GM12878 (cell line): Measurements from ENCODE around the gene SHC2. TPM values are rescaled to one million over a fixed set of nuclear protein-coding genes. Genes with fewer than 3 reads are reported as not detected.

Experiments used
- ATAC-seq: fragments of 200-7000 bp; cut with Tn5 transposase; 3 replicates; pipeline ENCODE4 v1.9.1; 2020; ENCODE audit warnings: mild to moderate bottlenecking, moderate library complexity
- BruUV-seq: library from RNA; stranded (reverse); fragments of 400-500 nt; replicated peaks from 2 replicates; lab custom pipeline; 2021; lab: Mats Ljungman, UMichigan
- CTCF ChIA-PET: fragments of 300-600 bp; sonication (Branson Sonifier 250); formaldehyde crosslinking; extraction: SDS; loops from one replicate; lab custom pipeline; 2021; ENCODE audit warnings: inconsistent platforms; lab: Yijun Ruan, JAX
- POLR2A ChIA-PET: fragments of 350-600 bp; formaldehyde crosslinking; extraction: SDS; loops from one replicate; lab custom pipeline; 2021; ENCODE audit warnings: inconsistent platforms; lab: Charles Lee
- RAD21 ChIA-PET: fragments of 300-600 bp; sonication (Branson Sonifier 250); formaldehyde crosslinking; loops from one replicate; lab custom pipeline; 2023; ENCODE audit warnings: antibody characterized with exemption; ENCODE audit not compliant: unreplicated experiment; lab: Charles Lee
- SMC1A ChIA-PET: fragments of 300-600 bp; sonication (Branson Sonifier 250); formaldehyde crosslinking; loops from one replicate; lab custom pipeline; 2023; ENCODE audit not compliant: unreplicated experiment, uncharacterized antibody; lab: Charles Lee
- DNase-seq: peaks from one replicate; pipeline ENCODE4 v3.0.0-alpha.2; 2011; ENCODE audit warnings: low read depth, low spot score
- FAIRE-seq: peaks from 3 replicates; lab custom pipeline; 2011; peaks lifted over from hg19 to GRCh38; lab: Jason Lieb, UNC
- H2AFZ ChIP-seq: 2 replicates; pipeline ENCODE4 v1.6.0; 2011; ENCODE audit warnings: low read depth, low read length, control low read depth; ENCODE audit not compliant: control insufficient read depth
- H3K27ac ChIP-seq: 2 replicates; pipeline ENCODE4 v1.5.1; 2011; ENCODE audit warnings: control low read depth; ENCODE audit not compliant: control insufficient read depth, insufficient read depth
- H3K27me3 ChIP-seq, 2 experiments: replicated peaks in 1 of 2; 2 replicates each; pipeline versions ENCODE4 v1.6.0 to v1.6.1; 2011; ENCODE audit warnings: low read length in 1 of 2; ENCODE audit not compliant: control insufficient read depth in 2 of 2, insufficient read depth in 2 of 2
- H3K36me3 ChIP-seq, 2 experiments: 2 replicates each; pipeline ENCODE4 v1.5.1; 2011; ENCODE audit warnings: low read length in 1 of 2; ENCODE audit not compliant: control insufficient read depth in 2 of 2, insufficient read depth in 2 of 2
- H3K4me1 ChIP-seq: 2 replicates; pipeline ENCODE4 v1.6.1; 2011; ENCODE audit warnings: mild to moderate bottlenecking, low read length, moderate library complexity, mixed read lengths; ENCODE audit not compliant: control insufficient read depth, insufficient read depth
- H3K4me2 ChIP-seq: 2 replicates; pipeline ENCODE4 v1.6.0; 2011; ENCODE audit warnings: control low read depth; ENCODE audit not compliant: control insufficient read depth, insufficient read depth
- H3K4me3 ChIP-seq: fragments of 200-600 bp; sonication (generic); 2 replicates; pipeline ENCODE4 v1.5.1; 2016
- H3K79me2 ChIP-seq: 2 replicates; pipeline ENCODE4 v1.6.0; 2011; ENCODE audit warnings: low read length; ENCODE audit not compliant: control insufficient read depth, insufficient read depth
- H3K9ac ChIP-seq: 2 replicates; pipeline ENCODE4 v1.8.0; 2011; ENCODE audit warnings: low read length, control low read depth, mixed read lengths; ENCODE audit not compliant: control insufficient read depth, insufficient read depth
- H3K9me3 ChIP-seq: replicated peaks from 3 replicates; pipeline ENCODE4 v1.5.1; 2011; ENCODE audit warnings: mild to moderate bottlenecking, low read length; ENCODE audit not compliant: control insufficient read depth, insufficient read depth
- H4K20me1 ChIP-seq: 2 replicates; pipeline ENCODE4 v1.6.0; 2011; ENCODE audit not compliant: control insufficient read depth, insufficient read depth
- ASH2L ChIP-seq: fragments of 300-600, 200-600 bp; sonication (generic); IDR thresholded peaks from 2 replicates; pipeline ENCODE4 v1.6.1; 2017; ENCODE audit warnings: low read depth, mild to moderate bottlenecking, borderline replicate concordance
- BCL11A ChIP-seq: IDR thresholded peaks from 2 replicates; pipeline ENCODE4 v1.6.1; 2011; ENCODE audit warnings: low read depth, low read length
- CHD1 ChIP-seq: IDR thresholded peaks from 2 replicates; pipeline ENCODE4 v1.6.1; 2012; ENCODE audit warnings: low read depth, low read length, improper control_type of control experiment
- ETV6 ChIP-seq, 2 experiments: fragments of 450-650 bp in 1 of 2; IDR thresholded peaks in 1 of 2; conservative IDR thresholded peaks in 1 of 2; 2 replicates each; pipeline ENCODE4 v1.6.1; 2014; ENCODE audit warnings: antibody characterized with exemption in 1 of 2, borderline replicate concordance in 1 of 2, low read depth in 1 of 2, mild to moderate bottlenecking in 1 of 2, moderate library complexity in 1 of 2
- JUND ChIP-seq: IDR thresholded peaks from 2 replicates; pipeline ENCODE4 v1.6.1; 2012; ENCODE audit warnings: low read depth, mild to moderate bottlenecking, low read length, improper control_type of control experiment, moderate library complexity
- MYB ChIP-seq: fragments of 150-350 bp; IDR thresholded peaks from 2 replicates; pipeline ENCODE4 v1.6.1; 2014; ENCODE audit warnings: mild to moderate bottlenecking, low read depth, low read length, borderline replicate concordance
- PML ChIP-seq: IDR thresholded peaks from 2 replicates; pipeline ENCODE4 v1.6.1; 2012; ENCODE audit warnings: low read length, inconsistent platforms
- RFX5 ChIP-seq: IDR thresholded peaks from 2 replicates; pipeline ENCODE4 v1.6.1; 2011; ENCODE audit warnings: low read depth, low read length, improper control_type of control experiment
- SUPT20H ChIP-seq: IDR thresholded peaks from 2 replicates; pipeline ENCODE4 v1.6.1; 2011; ENCODE audit warnings: low read depth, mild to moderate bottlenecking, low read length, moderate library complexity, borderline replicate concordance; ENCODE audit not compliant: control insufficient read depth
- TAF1 ChIP-seq: IDR thresholded peaks from 2 replicates; pipeline ENCODE4 v1.6.1; 2011; ENCODE audit warnings: mild to moderate bottlenecking, low read depth, low read length, borderline replicate concordance
- TCF3 ChIP-seq: IDR thresholded peaks from 2 replicates; pipeline ENCODE4 v1.6.1; 2012; ENCODE audit warnings: low read depth, mild to moderate bottlenecking, low read length, borderline replicate concordance; ENCODE audit not compliant: insufficient read depth
- WGBS: methylation state at CpG from one replicate; pipeline ENCODE4 v1.1.6; 2016; ENCODE audit warnings: low lambda C conversion rate; ENCODE audit not compliant: insufficient replicate concordance, insufficient coverage; ENCODE audit errors: missing lambda C conversion rate; 5-methylcytosine and 5-hydroxymethylcytosine counted together
- in situ Hi-C: fragments of 300-500 bp; cut with MboI; formaldehyde crosslinking; loops from 9 replicates; pipeline ENCODE4 v1.14.3; 2018; ENCODE audit warnings: mixed read lengths
- intact Hi-C: fragments of 100-400 bp; cut with micrococcal nuclease; formaldehyde crosslinking; loops from one replicate; pipeline ENCODE4 v1.14.2; 2022; ENCODE audit not compliant: unreplicated experiment
- polyA plus RNA-seq, 11 experiments: library from polyadenylated mRNA; depleted of rRNA in 4 of 11; unstranded in 6 of 11; stranded (reverse) in 5 of 11; fragments of >200 nt; fragmentation: Nextera tagmentation in 4 of 11; fragmentation: Illumina TruSeq in 1 of 11; extraction: Ambion mirVana in 4 of 11; extraction: Trizol in 1 of 11; gene quantifications; 1 replicate in 1 of 11; 2 replicates in 10 of 11; pipeline versions ENCODE4 v1.2.1 to v1.2.3, GENCODE V29; 2011 to 2016; ENCODE audit warnings: inconsistent platforms in 2 of 11, missing spikeins in 2 of 11, low read depth in 1 of 11
- total RNA-seq, 4 experiments: library from RNA; depleted of rRNA in 3 of 4; stranded (reverse); fragments of >200 nt in 3 of 4; fragmentation: Illumina TruSeq in 1 of 4; extraction: Trizol in 1 of 4; gene quantifications; 2 replicates each; pipeline versions ENCODE4 v1.2.1 to v1.2.3, GENCODE V29; 2013 to 2021
- TF ChIP-seq, protein P1 (sequence below): fragments of 450-650 bp; IDR thresholded peaks from 2 replicates; pipeline ENCODE4 v1.6.1; 2017; ENCODE audit warnings: mild to moderate bottlenecking
- TF ChIP-seq, protein P2 (sequence below), 3 experiments: IDR thresholded peaks in 2 of 3; conservative IDR thresholded peaks in 1 of 3; 2 replicates each; pipeline ENCODE4 v1.5.1; 2011; ENCODE audit warnings: low read depth in 3 of 3, low read length in 3 of 3, mild to moderate bottlenecking in 3 of 3, control low read depth in 2 of 3, moderate library complexity in 2 of 3, inconsistent platforms in 1 of 3, mixed read lengths in 1 of 3; ENCODE audit not compliant: control insufficient read depth in 2 of 3, insufficient read depth in 1 of 3; ENCODE audit errors: extremely low read depth in 1 of 3
- TF ChIP-seq, protein P3 (sequence below): fragments of 450-650 bp; IDR thresholded peaks from 2 replicates; pipeline ENCODE4 v1.6.1; 2018; ENCODE audit warnings: mild to moderate bottlenecking, low read depth, moderate library complexity; ENCODE audit not compliant: partially characterized antibody

SHC2 gene
- total and polyA plus RNA-seq, 10 of the 15 experiments (the other 5 are each of a cell fraction or from before 2014, with no cell fraction given): 0.08 TPM; not detected in 9

DNA sequence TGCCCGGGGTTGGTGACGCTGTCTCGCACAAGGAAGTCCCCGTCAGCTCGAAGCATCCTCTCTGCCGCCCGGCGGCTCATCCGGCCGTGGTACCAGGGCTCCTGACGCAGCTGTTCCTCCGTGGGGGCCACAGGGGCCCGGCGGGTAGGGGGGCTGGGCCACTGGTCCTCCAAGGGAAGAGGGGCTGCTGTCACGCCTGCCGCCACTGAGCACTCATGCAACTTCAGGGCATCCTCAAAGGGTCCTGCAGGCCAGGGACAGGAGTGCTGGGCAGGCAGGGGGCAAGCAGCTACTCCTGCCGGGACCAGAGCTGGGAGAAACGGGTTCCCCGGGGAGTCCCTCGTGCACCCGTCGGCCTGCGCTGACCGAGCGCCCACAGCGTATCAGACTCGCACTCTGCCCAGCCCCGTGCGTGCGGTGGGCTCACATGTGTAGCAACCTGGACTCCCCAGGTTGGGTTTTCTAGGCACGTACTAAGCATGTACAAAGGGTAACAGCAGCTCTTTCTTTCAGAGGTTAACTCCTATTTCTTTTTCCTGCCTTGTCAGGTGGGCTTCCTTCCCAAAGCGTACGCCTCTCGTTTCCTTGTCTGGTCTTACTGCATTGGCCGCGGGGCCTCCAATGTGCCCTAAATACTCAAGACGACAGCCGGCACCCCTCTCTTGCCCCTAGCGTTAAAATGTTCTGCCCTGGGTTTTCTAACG lies 38.5 kb downstream of the SHC2 start (continued):
- TF ChIP-seq PML: no peak
- TF ChIP-seq, protein P1, sequence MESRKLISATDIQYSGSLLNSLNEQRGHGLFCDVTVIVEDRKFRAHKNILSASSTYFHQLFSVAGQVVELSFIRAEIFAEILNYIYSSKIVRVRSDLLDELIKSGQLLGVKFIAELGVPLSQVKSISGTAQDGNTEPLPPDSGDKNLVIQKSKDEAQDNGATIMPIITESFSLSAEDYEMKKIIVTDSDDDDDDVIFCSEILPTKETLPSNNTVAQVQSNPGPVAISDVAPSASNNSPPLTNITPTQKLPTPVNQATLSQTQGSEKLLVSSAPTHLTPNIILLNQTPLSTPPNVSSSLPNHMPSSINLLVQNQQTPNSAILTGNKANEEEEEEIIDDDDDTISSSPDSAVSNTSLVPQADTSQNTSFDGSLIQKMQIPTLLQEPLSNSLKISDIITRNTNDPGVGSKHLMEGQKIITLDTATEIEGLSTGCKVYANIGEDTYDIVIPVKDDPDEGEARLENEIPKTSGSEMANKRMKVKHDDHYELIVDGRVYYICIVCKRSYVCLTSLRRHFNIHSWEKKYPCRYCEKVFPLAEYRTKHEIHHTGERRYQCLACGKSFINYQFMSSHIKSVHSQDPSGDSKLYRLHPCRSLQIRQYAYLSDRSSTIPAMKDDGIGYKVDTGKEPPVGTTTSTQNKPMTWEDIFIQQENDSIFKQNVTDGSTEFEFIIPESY: no peak

DNA sequence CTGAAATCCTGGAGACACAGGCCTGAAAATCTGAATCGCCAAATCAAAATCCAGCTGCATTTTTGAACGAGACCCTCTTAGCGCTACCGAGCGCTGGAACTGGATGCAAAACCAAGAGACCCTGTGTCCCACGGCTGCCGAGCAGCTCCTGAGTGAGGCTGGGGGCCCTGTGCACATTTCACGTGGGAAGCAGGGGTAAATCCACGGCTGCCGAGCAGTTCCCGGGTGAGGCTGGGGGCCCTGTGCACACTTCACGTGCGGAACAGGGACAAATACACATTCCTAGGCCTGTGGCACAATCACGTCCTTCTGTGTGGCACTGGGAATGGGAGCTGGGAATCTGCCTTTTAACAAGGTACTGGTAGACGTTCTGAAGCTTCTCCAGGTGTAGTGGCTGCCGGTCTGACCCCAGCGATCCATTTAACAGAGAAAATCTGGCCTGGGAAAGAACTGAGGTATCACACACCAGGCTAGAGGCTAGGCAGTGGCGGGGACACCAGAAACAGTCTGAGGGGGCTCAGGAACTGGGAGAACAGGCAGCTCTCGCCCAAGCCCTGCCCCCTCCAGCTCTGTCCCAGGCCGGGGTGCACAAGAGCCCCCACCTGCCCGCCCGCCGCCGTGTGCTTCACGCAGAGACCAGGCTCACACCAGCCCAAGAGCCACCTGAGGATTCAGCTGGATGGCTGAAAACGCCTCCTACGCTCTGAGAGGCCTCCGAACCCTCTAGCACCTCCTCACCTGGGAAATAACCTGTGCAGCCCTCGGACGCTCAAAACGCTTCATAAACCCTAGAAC lies 40.9 kb downstream of the SHC2 start:
- Histone ChIP-seq H2AFZ (no peak overlapping the region), H3K4me3 (no peak overlapping the region), H3K27ac (no peak overlapping the region), H3K9me3 (no peaks in the 10 kb centered on the region; the same call in 2 of the 3 replicates), H4K20me1 (no peaks in the 10 kb centered on the region), H3K79me2 (no peaks in the 10 kb centered on the region), H3K4me2 (no peak overlapping the region), H3K36me3 (no peaks in the 10 kb centered on the region), H3K9ac (no peak overlapping the region), H3K27me3 (no peaks in the 10 kb centered on the region; a peak in 1 of 4 replicates), H3K4me1 (no peaks in the 10 kb centered on the region)
- in situ Hi-C loops: no loop called here
- ChIA-PET POLR2A (no interaction called here), RAD21 (no interaction called here), SMC1A (no interaction called here), CTCF (no interaction called here)
- ATAC-seq (no peak), FAIRE-seq (no peak), DNase-seq (no peak)
- WGBS: 55% methylated on average over 28 of the region's 31 CpGs
- no TSS peak for BruUV-seq
- intact Hi-C loops: no loop called here
- TF ChIP-seq RFX5: no peak
- TF ChIP-seq, protein P2, sequence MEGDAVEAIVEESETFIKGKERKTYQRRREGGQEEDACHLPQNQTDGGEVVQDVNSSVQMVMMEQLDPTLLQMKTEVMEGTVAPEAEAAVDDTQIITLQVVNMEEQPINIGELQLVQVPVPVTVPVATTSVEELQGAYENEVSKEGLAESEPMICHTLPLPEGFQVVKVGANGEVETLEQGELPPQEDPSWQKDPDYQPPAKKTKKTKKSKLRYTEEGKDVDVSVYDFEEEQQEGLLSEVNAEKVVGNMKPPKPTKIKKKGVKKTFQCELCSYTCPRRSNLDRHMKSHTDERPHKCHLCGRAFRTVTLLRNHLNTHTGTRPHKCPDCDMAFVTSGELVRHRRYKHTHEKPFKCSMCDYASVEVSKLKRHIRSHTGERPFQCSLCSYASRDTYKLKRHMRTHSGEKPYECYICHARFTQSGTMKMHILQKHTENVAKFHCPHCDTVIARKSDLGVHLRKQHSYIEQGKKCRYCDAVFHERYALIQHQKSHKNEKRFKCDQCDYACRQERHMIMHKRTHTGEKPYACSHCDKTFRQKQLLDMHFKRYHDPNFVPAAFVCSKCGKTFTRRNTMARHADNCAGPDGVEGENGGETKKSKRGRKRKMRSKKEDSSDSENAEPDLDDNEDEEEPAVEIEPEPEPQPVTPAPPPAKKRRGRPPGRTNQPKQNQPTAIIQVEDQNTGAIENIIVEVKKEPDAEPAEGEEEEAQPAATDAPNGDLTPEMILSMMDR (IDR thresholded peaks at IDR 0.05 in 2 of 3, conservative IDR thresholded peaks at IDR 0.05 in 1 of 3; ENCODE audit: control insufficient read depth in 2 of 3, extremely low read depth in 1 of 3, insufficient read depth in 1 of 3, low read depth in 3 of 3, low read length in 3 of 3): no peak
- no peak for TF ChIP-seq TAF1
- TF ChIP-seq TCF3: no peak
- TF ChIP-seq CHD1: no peak
- TF ChIP-seq, protein P3, sequence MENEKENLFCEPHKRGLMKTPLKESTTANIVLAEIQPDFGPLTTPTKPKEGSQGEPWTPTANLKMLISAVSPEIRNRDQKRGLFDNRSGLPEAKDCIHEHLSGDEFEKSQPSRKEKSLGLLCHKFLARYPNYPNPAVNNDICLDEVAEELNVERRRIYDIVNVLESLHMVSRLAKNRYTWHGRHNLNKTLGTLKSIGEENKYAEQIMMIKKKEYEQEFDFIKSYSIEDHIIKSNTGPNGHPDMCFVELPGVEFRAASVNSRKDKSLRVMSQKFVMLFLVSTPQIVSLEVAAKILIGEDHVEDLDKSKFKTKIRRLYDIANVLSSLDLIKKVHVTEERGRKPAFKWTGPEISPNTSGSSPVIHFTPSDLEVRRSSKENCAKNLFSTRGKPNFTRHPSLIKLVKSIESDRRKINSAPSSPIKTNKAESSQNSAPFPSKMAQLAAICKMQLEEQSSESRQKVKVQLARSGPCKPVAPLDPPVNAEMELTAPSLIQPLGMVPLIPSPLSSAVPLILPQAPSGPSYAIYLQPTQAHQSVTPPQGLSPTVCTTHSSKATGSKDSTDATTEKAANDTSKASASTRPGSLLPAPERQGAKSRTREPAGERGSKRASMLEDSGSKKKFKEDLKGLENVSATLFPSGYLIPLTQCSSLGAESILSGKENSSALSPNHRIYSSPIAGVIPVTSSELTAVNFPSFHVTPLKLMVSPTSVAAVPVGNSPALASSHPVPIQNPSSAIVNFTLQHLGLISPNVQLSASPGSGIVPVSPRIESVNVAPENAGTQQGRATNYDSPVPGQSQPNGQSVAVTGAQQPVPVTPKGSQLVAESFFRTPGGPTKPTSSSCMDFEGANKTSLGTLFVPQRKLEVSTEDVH: no peak
- TF ChIP-seq JUND: no peak
- TF ChIP-seq ETV6 (conservative IDR thresholded peaks at IDR 0.05 in 1 of 2, IDR thresholded peaks at IDR 0.05 in 1 of 2; ENCODE audit: borderline replicate concordance in 1 of 2, low read depth in 1 of 2): no peak
- no peak for TF ChIP-seq SUPT20H
- TF ChIP-seq MYB: no peak
- no peak for TF ChIP-seq BCL11A
- TF ChIP-seq ASH2L: no peak
